Right atrium auricular region (tissue), 2 donors: ENCODE results near the gene DCAF12. TPM values are rescaled to one million over a fixed set of nuclear protein-coding genes. Genes with fewer than 3 reads are reported as not detected.
A peak's percentile ranks its signal among the peaks of the same experiment; 100 is the strongest.

Experiments
- DNase-seq: peaks from one replicate; pipeline ENCODE4 v3.0.0-alpha.2; 2019; ENCODE audit warnings: low spot score
- H3K27ac ChIP-seq, 2 donors: fragments of 200-600 bp; sonication (generic); 1 replicate in 1 of 2; 2 replicates in 1 of 2; pipeline ENCODE4 v1.5.1; 2016 to 2019
- H3K27me3 ChIP-seq, 2 donors: fragments of 200-600 bp; sonication (generic); one replicate each; pipeline versions ENCODE4 v1.5.1 to v1.6.0; 2017 to 2019
- H3K36me3 ChIP-seq: fragments of 200-600 bp; sonication (generic); one replicate; pipeline ENCODE4 v1.5.1; 2016
- H3K4me1 ChIP-seq, 2 donors: fragments of 200-600 bp; sonication (generic); one replicate each; pipeline versions ENCODE4 v1.5.1 to v1.6.0; 2017 to 2019
- H3K4me3 ChIP-seq, 2 donors: fragments of 200-600 bp; sonication (generic); 1 replicate in 1 of 2; 2 replicates in 1 of 2; pipeline ENCODE4 v1.5.1; 2017 to 2019; ENCODE audit warnings: mild to moderate bottlenecking in 1 of 2, moderate library complexity in 1 of 2
- H3K9me3 ChIP-seq, 2 donors: fragments of 200-600 bp; sonication (generic); one replicate each; pipeline ENCODE4 v1.5.1; 2019
- CTCF ChIP-seq, 2 donors: fragments of 200-600 bp; sonication (generic); IDR thresholded peaks; one replicate each; pipeline ENCODE4 v1.5.1; 2019; ENCODE audit warnings: antibody characterized with exemption in 2 of 2
- total RNA-seq, 2 donors: library from RNA; depleted of rRNA; stranded (reverse); fragments of >200 nt; gene quantifications; one replicate each; pipeline ENCODE4 v1.1.0, GENCODE V29; 2016

The DCAF12 gene
- total RNA-seq, 2 donors from 2014 or later: 20.4 to 20.6 TPM

GRCh38 chr9:34059954-34060353 lies 66.5 kb downstream of the DCAF12 start:
- H3K4me3 ChIP-seq: no peak overlapping the region
- H3K36me3 ChIP-seq: no peaks in the 10 kb centered on the region
- no peak overlapping the region for H3K27ac ChIP-seq
- H3K4me1 ChIP-seq: no peaks in the 10 kb centered on the region
- H3K9me3 ChIP-seq: no peaks in the 10 kb centered on the region
- no peak for TF ChIP-seq CTCF (IDR thresholded peaks at IDR 0.05)
- H3K27me3 ChIP-seq: no peaks in the 10 kb centered on the region
- DNase-seq: no peak

- Histone ChIP-seq H3K9me3 (no peaks in the 10 kb centered on the region), H3K4me1 (no peaks in the 10 kb centered on the region), H3K27me3 (no peaks in the 10 kb centered on the region), H3K27ac (no peak overlapping the region), H3K36me3 (no peaks in the 10 kb centered on the region), H3K4me3 (no peak overlapping the region)
- no peak for TF ChIP-seq CTCF (IDR thresholded peaks at IDR 0.05)
- DNase-seq: no peak
Observed at GRCh38 chr9:34059281-34059680, 67.2 kb downstream of the DCAF12 start.

- DNase-seq: no peak
- Histone ChIP-seq H3K27me3 (no peaks in the 10 kb centered on the region), H3K27ac (peak overlapping the region; percentile 91 to 93), H3K9me3 (no peaks in the 10 kb centered on the region), H3K36me3 (no peaks in the 10 kb centered on the region), H3K4me1 (peaks cover 0 to 24% of the 10 kb centered on the region in 2 donors), H3K4me3 (peak overlapping the region; percentile 66 to 95)
- no peak for TF ChIP-seq CTCF (IDR thresholded peaks at IDR 0.05)
Observed at GRCh38 chr9:34049630-34050384, 76.7 kb downstream of the DCAF12 start.

GRCh38 chr9:34048727-34049629 lies 77.5 kb downstream of the DCAF12 start, which contains the start of gene UBAP2:
Gene UBAP2, minus strand, starts transcription at chr9:34048887. Its CDS starts 31,739 bp downstream, at chr9:34017148.
- Histone ChIP-seq H3K4me1 (peaks cover 0 to 24% of the 10 kb centered on the region in 2 donors), H3K36me3 (no peaks in the 10 kb centered on the region), H3K27me3 (no peaks in the 10 kb centered on the region), H3K4me3 (peak within 1 kb of the TSS; percentile 66 to 95), H3K27ac (peak within 1 kb of the TSS; percentile 91 to 93), H3K9me3 (no peaks in the 10 kb centered on the region)
- peak; percentile 98 for DNase-seq
- no peak for TF ChIP-seq CTCF (IDR thresholded peaks at IDR 0.05)

- Histone ChIP-seq H3K9me3 (no peaks in the 10 kb centered on the region), H3K27ac (peak overlapping the region; percentile 91 to 93), H3K4me1 (peaks cover 0 to 24% of the 10 kb centered on the region in 2 donors), H3K36me3 (no peaks in the 10 kb centered on the region), H3K4me3 (peak overlapping the region; percentile 66 to 95), H3K27me3 (no peaks in the 10 kb centered on the region)
- TF ChIP-seq CTCF (IDR thresholded peaks at IDR 0.05): no peak
- DNase-seq: peak; percentile 58
Observed at GRCh38 chr9:34047864-34048726, 78.4 kb downstream of the DCAF12 start.
